Endothelial cell of umbilical vein (primary cell): Measurements from ENCODE around the gene GPR26. TPM values are rescaled to one million over a fixed set of nuclear protein-coding genes. Genes with fewer than 3 reads are reported as not detected.

Experiments
- BruUV-seq: library from RNA; stranded (reverse); fragments of 400-500 nt; replicated peaks from 2 replicates; lab custom pipeline; 2021; lab: Mats Ljungman, UMichigan
- CTCF ChIA-PET: fragments of 300-600, 350-600 bp; sonication (Branson Sonifier 250); formaldehyde crosslinking; loops from one replicate; lab custom pipeline; 2021; ENCODE audit warnings: antibody characterized with exemption, inconsistent platforms; lab: Charles Lee
- POLR2A ChIA-PET: fragments of 300-600, 350-600 bp; sonication (Branson Sonifier 250); formaldehyde crosslinking; loops from one replicate; lab custom pipeline; 2021; ENCODE audit warnings: antibody characterized with exemption, inconsistent platforms; lab: Charles Lee
- DNase-seq: peaks from one replicate; pipeline ENCODE4 v3.0.0-alpha.2; 2011; ENCODE audit warnings: low read depth, low spot score
- FAIRE-seq: peaks from 2 replicates; lab custom pipeline; 2011; peaks lifted over from hg19 to GRCh38; lab: Jason Lieb, UNC
- H2AFZ ChIP-seq: 2 replicates; pipeline ENCODE4 v1.6.0; 2012; ENCODE audit warnings: low read depth, low read length, control low read depth, inconsistent platforms
- H3K27ac ChIP-seq: 2 replicates; pipeline ENCODE4 v1.5.1; 2011; ENCODE audit warnings: low read depth, mild to moderate bottlenecking, control low read depth, low read length, moderate library complexity; ENCODE audit not compliant: insufficient read depth
- H3K27me3 ChIP-seq, 2 experiments: 2 replicates each; pipeline versions ENCODE4 v1.6.0 to v1.6.1; 2011; ENCODE audit warnings: low read length in 2 of 2, mixed read lengths in 1 of 2; ENCODE audit not compliant: control insufficient read depth in 2 of 2, insufficient read depth in 2 of 2
- H3K36me3 ChIP-seq, 2 experiments: 2 replicates in 1 of 2; 3 replicates in 1 of 2; pipeline ENCODE4 v1.5.1; 2011; ENCODE audit warnings: low read length in 2 of 2, mild to moderate bottlenecking in 1 of 2, moderate library complexity in 1 of 2; ENCODE audit not compliant: control insufficient read depth in 2 of 2, insufficient read depth in 2 of 2; ENCODE audit errors: extremely low read depth in 1 of 2
- H3K4me1 ChIP-seq: 3 replicates; pipeline ENCODE4 v1.5.1; 2011; ENCODE audit warnings: mild to moderate bottlenecking, low read length; ENCODE audit not compliant: control insufficient read depth, insufficient read depth; ENCODE audit errors: extremely low read depth
- H3K4me2 ChIP-seq: 2 replicates; pipeline ENCODE4 v1.6.1; 2011; ENCODE audit warnings: low read length, control low read depth, mixed read lengths; ENCODE audit not compliant: insufficient read depth
- H3K4me3 ChIP-seq, 3 experiments: fragments of 200-600 bp in 1 of 3; sonication (generic), shearing (Covaris generic) in 1 of 3; replicated peaks in 1 of 3; 2 replicates each; pipeline ENCODE4 v1.5.1; 2011 to 2016; ENCODE audit warnings: control low read depth in 3 of 3, low read length in 3 of 3, mild to moderate bottlenecking in 2 of 3, inconsistent platforms in 1 of 3, low read depth in 1 of 3, moderate library complexity in 1 of 3; ENCODE audit not compliant: insufficient read depth in 1 of 3
- H3K79me2 ChIP-seq: 2 replicates; pipeline ENCODE4 v1.6.0; 2012; ENCODE audit warnings: low read length, inconsistent platforms; ENCODE audit not compliant: control insufficient read depth, insufficient read depth
- H3K9ac ChIP-seq: replicated peaks from 2 replicates; pipeline ENCODE3; 2011; ENCODE audit warnings: low read length, control low read depth; ENCODE audit not compliant: insufficient read depth; ENCODE audit errors: extremely low read depth
- H3K9me1 ChIP-seq: replicated peaks from 3 replicates; pipeline ENCODE4 v1.6.0; 2011; ENCODE audit warnings: mild to moderate bottlenecking, low read length; ENCODE audit not compliant: control insufficient read depth, insufficient read depth; ENCODE audit errors: extremely low read depth
- H3K9me3 ChIP-seq: replicated peaks from 2 replicates; pipeline ENCODE4 v1.5.1; 2012; ENCODE audit warnings: low read length, inconsistent platforms; ENCODE audit not compliant: control insufficient read depth, insufficient read depth
- H4K20me1 ChIP-seq: replicated peaks from 2 replicates; pipeline ENCODE3; 2011; ENCODE audit warnings: mild to moderate bottlenecking, low read length; ENCODE audit not compliant: control insufficient read depth, insufficient read depth; ENCODE audit errors: extremely low read depth
- CTCF ChIP-seq, 2 donors: IDR thresholded peaks; 1 replicate in 1 of 2; 2 replicates in 1 of 2; pipeline ENCODE4 v1.5.1; 2011; ENCODE audit warnings: low read length in 2 of 2, mild to moderate bottlenecking in 2 of 2, moderate library complexity in 2 of 2, control low read depth in 1 of 2, inconsistent platforms in 1 of 2, low read depth in 1 of 2; ENCODE audit not compliant: insufficient read depth in 1 of 2; ENCODE audit errors: extremely low read depth in 1 of 2
- EZH2 ChIP-seq: IDR thresholded peaks from 2 replicates; pipeline ENCODE4 v1.6.1; 2012; ENCODE audit warnings: borderline replicate concordance, low read depth, mild to moderate bottlenecking, moderate library complexity, low read length, inconsistent platforms; ENCODE audit not compliant: severe bottlenecking
- FOS ChIP-seq: IDR thresholded peaks from 2 replicates; pipeline ENCODE4 v1.6.1; 2011; ENCODE audit warnings: mild to moderate bottlenecking, low read length, moderate library complexity, borderline replicate concordance; ENCODE audit not compliant: insufficient read depth
- GATA2 ChIP-seq: IDR thresholded peaks from 2 replicates; pipeline ENCODE4 v1.7.0; 2011; ENCODE audit warnings: low read depth, mild to moderate bottlenecking, moderate library complexity, mixed read lengths, low read length; ENCODE audit not compliant: insufficient read length, insufficient read depth
- JUN ChIP-seq: IDR thresholded peaks from 2 replicates; pipeline ENCODE4 v1.6.1; 2011; ENCODE audit warnings: borderline replicate concordance, low read depth; ENCODE audit not compliant: insufficient read length, insufficient read depth
- MYC ChIP-seq: IDR thresholded peaks from one replicate; pipeline ENCODE4 v1.6.1; 2011; ENCODE audit warnings: mild to moderate bottlenecking, low read depth, low read length
- POLR2A ChIP-seq: IDR thresholded peaks from 2 replicates; pipeline ENCODE4 v1.6.1; 2012; ENCODE audit warnings: low read depth, mild to moderate bottlenecking, control low read depth, low read length
- POLR2AphosphoS5 ChIP-seq: IDR thresholded peaks from 2 replicates; pipeline ENCODE4 v1.6.1; 2012; ENCODE audit warnings: low read depth, mild to moderate bottlenecking, control low read depth, low read length, moderate library complexity; ENCODE audit not compliant: insufficient read depth
- dilution Hi-C: fragments of 300-500 bp; cut with MboI; formaldehyde crosslinking; loops from one replicate; pipeline ENCODE4 v1.15.0; 2019; ENCODE audit warnings: low sequenced_read_pairs; ENCODE audit not compliant: extremely low pct_ligation_motif_present
- intact Hi-C: fragments of 100-400 bp; cut with micrococcal nuclease; formaldehyde crosslinking; loops from one replicate; pipeline ENCODE4 v1.10.0; 2022
- polyA plus RNA-seq, 4 experiments: library from polyadenylated mRNA; depleted of rRNA in 3 of 4; stranded (reverse) in 3 of 4; unstranded in 1 of 4; fragments of >200 nt; gene quantifications; 2 replicates each; pipeline versions ENCODE4 v1.2.1 to v1.2.3, GENCODE V29; 2011 to 2012; ENCODE audit warnings: missing spikeins in 1 of 4
- total RNA-seq: library from RNA; stranded (reverse); gene quantifications from 2 replicates; pipeline ENCODE4 v1.2.3, GENCODE V29; 2021
- TF ChIP-seq, protein P1 (sequence below): IDR thresholded peaks from 2 replicates; pipeline ENCODE4 v1.6.1; 2011; ENCODE audit not compliant: insufficient read depth, insufficient read length

Gene GPR26
- total and polyA plus RNA-seq, 2 donors (not counting 3 experiments of a cell fraction or from before 2014, with no cell fraction given) = not detected

- H2AFZ ChIP-seq = no peak overlapping the region
- ChIA-PET POLR2A (no interaction called here), CTCF (no interaction called here)
- H3K27ac ChIP-seq = no peak overlapping the region
- H3K36me3 ChIP-seq = no peaks in the 10 kb centered on the region
- H4K20me1 ChIP-seq = no peaks in the 10 kb centered on the region
- no peak overlapping the region for H3K4me3 ChIP-seq
- TF ChIP-seq EZH2 = no peak
- TF ChIP-seq, protein P1, sequence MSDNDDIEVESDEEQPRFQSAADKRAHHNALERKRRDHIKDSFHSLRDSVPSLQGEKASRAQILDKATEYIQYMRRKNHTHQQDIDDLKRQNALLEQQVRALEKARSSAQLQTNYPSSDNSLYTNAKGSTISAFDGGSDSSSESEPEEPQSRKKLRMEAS = no peak
- no peak for TF ChIP-seq CTCF (IDR thresholded peaks at IDR 0.05; ENCODE audit: extremely low read depth in 1 of 2, insufficient read depth in 1 of 2, low read depth in 1 of 2, low read length in 2 of 2)
- TF ChIP-seq GATA2 = no peak
- TF ChIP-seq JUN = no peak
- TF ChIP-seq FOS = no peak
- TF ChIP-seq POLR2AphosphoS5 = no peak
- TF ChIP-seq POLR2A = no peak
- TF ChIP-seq MYC = no peak
- no peaks in the 10 kb centered on the region for H3K27me3 ChIP-seq
- intact Hi-C loops = no loop called here
- no peak for FAIRE-seq
- DNase-seq = no peak
- no peak overlapping the region for H3K4me2 ChIP-seq
- H3K9me1 ChIP-seq = no peaks in the 10 kb centered on the region
- H3K4me1 ChIP-seq = no peaks in the 10 kb centered on the region
- no peak overlapping the region for H3K9ac ChIP-seq
- no peaks in the 10 kb centered on the region for H3K9me3 ChIP-seq
- BruUV-seq = no TSS peak
- H3K79me2 ChIP-seq = no peaks in the 10 kb centered on the region
- dilution Hi-C loops = no loop called here
These were observed 26.1 kb upstream of the GPR26 start for GRCh38 chr10:123640016-123640535.
